Activated CD8-positive, alpha-beta memory T cell treated with anti-CD3 and anti-CD28 coated beads for 24 hours (primary cell): ENCODE data around the gene ODF2.

Experiments
- DNase-seq: peaks from one replicate; pipeline ENCODE4 v3.0.0-alpha.2; 2020

Gene ODF2

DNA sequence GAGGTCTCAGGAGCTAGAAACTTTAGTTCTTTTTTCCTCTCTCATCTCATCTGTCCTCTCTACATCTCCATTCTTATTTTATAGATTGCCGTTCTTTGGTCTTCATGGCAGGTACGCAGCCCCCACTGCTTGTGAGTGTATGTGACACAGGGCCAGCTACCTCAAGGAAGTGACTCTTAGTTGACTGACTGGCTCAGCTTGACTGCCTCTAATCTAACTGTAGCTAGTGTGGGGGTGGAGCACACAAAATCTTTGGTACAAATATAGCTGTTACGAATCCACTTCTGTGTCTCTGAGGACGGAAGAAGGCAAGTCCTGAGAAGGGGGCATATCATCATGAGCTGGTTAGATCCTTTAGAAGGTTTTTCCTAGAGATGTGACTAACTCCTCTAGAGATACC is 76.8 kb downstream of the ODF2 start:
- DNase-seq = no peak

DNA sequence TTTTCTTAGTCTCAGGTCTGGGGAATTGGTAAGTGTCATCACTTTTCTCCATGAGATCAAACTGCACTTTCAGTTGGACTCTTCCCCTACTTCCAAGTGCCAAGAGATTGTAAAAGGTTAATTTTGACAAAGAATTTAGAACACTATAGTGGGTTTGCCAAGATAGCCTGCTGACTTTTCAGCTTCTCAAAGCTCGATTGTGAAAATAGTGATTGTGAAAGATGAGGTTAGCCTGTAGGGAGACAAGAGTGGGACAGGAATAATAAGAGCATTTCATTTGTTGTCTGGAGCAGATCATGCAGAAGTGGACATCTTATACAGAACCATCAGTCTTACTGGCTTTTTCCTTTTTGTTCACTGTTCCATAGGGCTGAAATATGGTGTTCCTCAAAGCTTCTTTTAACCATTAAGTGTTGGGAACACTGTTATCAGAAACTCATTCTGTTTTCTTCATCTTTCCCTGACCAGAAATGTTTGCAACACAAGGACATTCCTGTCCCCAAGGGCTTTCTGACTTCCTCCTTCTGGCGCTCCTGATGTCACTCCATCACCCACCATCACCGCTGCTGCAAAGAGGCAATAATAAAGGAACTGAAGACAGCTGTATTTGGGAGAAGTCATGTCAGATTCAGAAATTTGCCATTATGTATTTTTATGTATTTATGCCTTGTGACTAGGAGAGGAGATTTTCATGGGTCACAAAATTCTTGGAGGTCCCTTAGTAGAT is 85.0 kb downstream of the ODF2 start:
- DNase-seq = no peak

DNA sequence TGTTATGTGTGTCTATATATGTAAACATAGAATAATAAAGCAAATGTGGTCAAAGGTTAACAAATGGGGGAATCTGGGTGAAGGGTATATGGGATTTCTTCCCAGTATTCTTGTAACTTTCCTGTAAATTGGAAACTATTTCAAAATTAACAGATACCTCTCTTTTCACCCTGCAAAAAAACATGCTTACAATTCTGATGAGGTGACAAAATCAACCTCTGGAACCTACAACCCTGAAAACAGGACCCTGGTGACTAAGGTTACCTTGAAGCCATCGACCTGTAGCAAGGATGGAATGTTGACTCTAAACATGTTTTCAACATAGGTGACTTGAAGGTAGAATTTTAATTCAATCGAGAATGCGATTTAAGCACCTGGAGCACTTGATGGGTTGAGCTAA is 90.7 kb downstream of the ODF2 start:
- no peak for DNase-seq

DNA sequence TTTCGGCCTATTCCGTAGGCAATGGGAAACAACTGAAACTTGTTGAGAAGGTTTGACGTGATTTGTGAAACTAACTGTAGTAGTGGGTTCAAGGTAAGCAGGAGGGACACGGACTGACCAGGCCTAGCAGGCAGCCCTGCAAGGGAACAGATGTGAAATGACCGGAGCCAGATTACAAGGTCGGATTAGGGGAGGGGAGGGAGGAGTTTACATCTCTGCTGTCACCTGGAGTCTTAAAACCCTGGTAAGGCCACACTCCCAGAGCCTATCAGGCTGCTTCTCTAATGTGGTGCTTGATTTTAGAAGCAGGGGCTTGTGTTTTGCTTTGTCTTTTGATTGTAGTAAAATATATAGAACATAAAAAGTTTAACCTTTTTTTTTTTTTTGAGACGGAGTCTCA is 93.1 kb downstream of the ODF2 start:
- DNase-seq = no peak

DNA sequence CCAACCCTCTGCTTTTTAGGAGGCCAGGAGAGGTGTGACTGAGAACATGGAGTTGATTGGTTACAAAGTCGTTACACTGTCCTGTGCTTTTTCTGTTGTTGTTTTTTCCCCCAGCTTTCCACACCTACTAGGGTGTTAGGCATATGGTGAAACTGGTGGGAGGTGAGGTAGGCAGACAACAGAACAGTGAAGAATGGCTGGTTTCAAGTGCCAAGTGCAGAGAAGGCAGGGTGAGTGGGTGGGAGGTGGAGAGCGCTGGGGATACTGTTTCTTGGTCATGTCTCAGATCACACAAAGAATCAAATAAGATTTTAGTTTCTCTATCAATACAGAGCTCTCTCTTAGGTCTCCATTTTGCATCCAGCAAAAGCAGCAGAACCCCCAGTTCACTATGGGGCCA is 94.4 kb downstream of the ODF2 start:
- DNase-seq = peak; percentile 65
